OCI-LY7 (cell line): ENCODE data around the gene AP1S3. TPM values are rescaled to one million over a fixed set of nuclear protein-coding genes. Genes with fewer than 3 reads are reported as not detected.
A peak's percentile ranks its signal among the peaks of the same experiment; 100 is the strongest.
"Not testable (repeated sequence)": the region's sequence is repeated elsewhere in the genome, so short reads cannot be mapped to it uniquely, and the experiment has no call there.

Source experiments
- BruUV-seq: library from RNA; stranded (reverse); fragments of 400-500 nt; replicated peaks from 2 replicates; lab custom pipeline; 2021; lab: Mats Ljungman, UMichigan
- CTCF ChIA-PET: fragments of 300-600 bp; sonication (Branson Sonifier 250); formaldehyde crosslinking; loops from one replicate; lab custom pipeline; 2022; ENCODE audit warnings: antibody characterized with exemption; ENCODE audit not compliant: unreplicated experiment; lab: Charles Lee
- POLR2A ChIA-PET: fragments of 300-600 bp; sonication (Branson Sonifier 250); formaldehyde crosslinking; loops from one replicate; lab custom pipeline; 2022; ENCODE audit warnings: antibody characterized with exemption; lab: Charles Lee
- DNase-seq: peaks from one replicate; pipeline ENCODE4 v3.0.0-alpha.2; 2015; ENCODE audit warnings: low spot score
- H2AFZ ChIP-seq: fragments of 200-600 bp; sonication (generic), shearing (Covaris generic); 2 replicates; pipeline ENCODE4 v1.6.1; 2014; ENCODE audit warnings: mild to moderate bottlenecking, antibody characterized with exemption, low read length, moderate library complexity
- H3K27ac ChIP-seq: fragments of 200-600 bp; sonication (generic); 2 replicates; pipeline ENCODE4 v1.5.1; 2014; ENCODE audit warnings: mixed run types, low read depth, mild to moderate bottlenecking, moderate library complexity, low read length, inconsistent platforms; ENCODE audit not compliant: poor library complexity, severe bottlenecking
- H3K36me3 ChIP-seq: fragments of 200-600 bp; sonication (generic); 2 replicates; pipeline ENCODE4 v1.6.1; 2014; ENCODE audit warnings: mild to moderate bottlenecking, antibody characterized with exemption, low read length, moderate library complexity, mixed read lengths; ENCODE audit not compliant: insufficient read depth
- H3K4me1 ChIP-seq: fragments of 200-600 bp; sonication (generic); 2 replicates; pipeline ENCODE4 v1.5.1; 2014; ENCODE audit warnings: mild to moderate bottlenecking, low read length; ENCODE audit not compliant: insufficient read depth, poor library complexity, severe bottlenecking
- H3K4me2 ChIP-seq: fragments of 200-600 bp; sonication (generic); 2 replicates; pipeline ENCODE4 v1.6.1; 2014; ENCODE audit warnings: mild to moderate bottlenecking, low read length
- H3K4me3 ChIP-seq: fragments of 200-600 bp; sonication (generic); 2 replicates; pipeline ENCODE4 v1.5.1; 2014; ENCODE audit warnings: mild to moderate bottlenecking, low read depth, low read length; ENCODE audit not compliant: poor library complexity, severe bottlenecking
- H3K79me2 ChIP-seq: fragments of 200-600 bp; sonication (generic); 2 replicates; pipeline ENCODE4 v1.6.1; 2016; ENCODE audit warnings: low read depth, mild to moderate bottlenecking, low read length, moderate library complexity, mixed read lengths; ENCODE audit not compliant: insufficient read depth
- H3K9me2 ChIP-seq: fragments of 200-600 bp; sonication (generic); 2 replicates; pipeline ENCODE4 v1.6.1; 2016; ENCODE audit warnings: mild to moderate bottlenecking, low read length, mixed read lengths; ENCODE audit not compliant: insufficient read depth
- H3K9me3 ChIP-seq: fragments of 200-600 bp; sonication (generic); 2 replicates; pipeline ENCODE4 v1.6.1; 2014; ENCODE audit warnings: mild to moderate bottlenecking, mixed run types, low read length, mixed read lengths
- H4K20me1 ChIP-seq: fragments of 200-600 bp; sonication (generic); 2 replicates; pipeline ENCODE4 v1.6.1; 2014; ENCODE audit warnings: mild to moderate bottlenecking, antibody characterized with exemption, low read length, moderate library complexity, mixed read lengths; ENCODE audit not compliant: insufficient read depth
- EZH2phosphoT487 ChIP-seq: fragments of 200-600 bp; sonication (generic); IDR thresholded peaks from 2 replicates; pipeline ENCODE4 v1.6.1; 2018; ENCODE audit warnings: low read depth, borderline replicate concordance, mild to moderate bottlenecking, mixed run types, antibody characterized with exemption, low read length, moderate library complexity, mixed read lengths
- intact Hi-C: fragments of 100-400 bp; cut with micrococcal nuclease; formaldehyde crosslinking; loops from one replicate; pipeline ENCODE4 v1.10.0; 2022; ENCODE audit not compliant: unreplicated experiment
- total RNA-seq, 2 experiments: library from RNA; depleted of rRNA in 1 of 2; stranded (reverse); fragments of >200 nt in 1 of 2; shearing (Covaris generic) in 1 of 2; gene quantifications; 2 replicates each; pipeline ENCODE4 v1.2.3, GENCODE V29; 2014 to 2022
- TF ChIP-seq, protein P1 (sequence below): fragments of 200-600 bp; sonication (generic); conservative IDR thresholded peaks from 2 replicates; pipeline ENCODE4 v1.5.1; 2014; ENCODE audit warnings: mild to moderate bottlenecking, antibody characterized with exemption, low read length, moderate library complexity, mixed read lengths

AP1S3 gene
- total RNA-seq, 2 experiments from 2014 or later: 11.2 to 32.1 TPM

DNA sequence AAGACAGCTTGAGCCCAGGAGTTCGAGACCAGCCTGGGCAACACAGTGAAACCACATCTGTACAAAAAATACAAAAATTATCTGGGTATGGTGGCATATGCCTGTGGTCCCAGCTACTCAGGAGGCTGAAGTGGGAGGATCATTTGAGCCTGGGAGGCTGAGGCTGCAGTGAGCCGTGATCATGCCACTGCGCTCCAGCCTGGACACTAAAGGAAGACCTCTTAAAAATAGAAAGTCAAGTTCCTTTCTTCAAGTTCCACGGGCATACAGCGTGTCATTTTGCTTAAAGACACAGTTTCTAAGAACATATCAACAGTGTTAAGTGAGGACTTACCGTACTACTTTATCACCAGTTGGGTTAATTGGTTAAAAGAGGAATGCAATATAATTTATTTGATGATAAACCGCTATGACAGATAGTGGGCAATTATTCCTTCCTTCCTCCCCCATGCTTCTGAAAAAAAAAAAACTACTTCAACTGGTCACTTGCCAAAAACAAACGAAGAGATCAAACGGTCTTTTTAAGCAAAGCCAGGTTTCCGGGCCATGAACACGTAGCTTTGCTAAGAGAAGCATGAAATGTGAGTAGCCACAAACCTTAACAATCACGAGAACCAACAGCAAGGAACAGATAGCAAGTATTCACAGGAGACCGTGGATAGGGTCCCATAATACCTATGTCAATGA is 21.4 kb downstream of the AP1S3 start:
- Histone ChIP-seq H4K20me1 (no peaks in the 10 kb centered on the region), H3K9me3 (no peaks in the 10 kb centered on the region), H3K4me1 (peaks cover 70% of the 10 kb centered on the region), H3K79me2 (peaks cover 68% of the 10 kb centered on the region), H3K9me2 (no peaks in the 10 kb centered on the region), H3K4me2 (peak overlapping the region; percentile 73; the same call in 1 of the 2 replicates), H3K36me3 (no peaks in the 10 kb centered on the region), H3K4me3 (no peak overlapping the region), H2AFZ (no peak overlapping the region), H3K27ac (no peak overlapping the region)
- no peak for DNase-seq
- intact Hi-C loops: loop anchor here (5.0 to 10.0 kb wide), 3 partner anchors 926 to 1129 kb away; no protein-coding TSS in a partner anchor
- BruUV-seq: no TSS peak
- TF ChIP-seq, protein P1, sequence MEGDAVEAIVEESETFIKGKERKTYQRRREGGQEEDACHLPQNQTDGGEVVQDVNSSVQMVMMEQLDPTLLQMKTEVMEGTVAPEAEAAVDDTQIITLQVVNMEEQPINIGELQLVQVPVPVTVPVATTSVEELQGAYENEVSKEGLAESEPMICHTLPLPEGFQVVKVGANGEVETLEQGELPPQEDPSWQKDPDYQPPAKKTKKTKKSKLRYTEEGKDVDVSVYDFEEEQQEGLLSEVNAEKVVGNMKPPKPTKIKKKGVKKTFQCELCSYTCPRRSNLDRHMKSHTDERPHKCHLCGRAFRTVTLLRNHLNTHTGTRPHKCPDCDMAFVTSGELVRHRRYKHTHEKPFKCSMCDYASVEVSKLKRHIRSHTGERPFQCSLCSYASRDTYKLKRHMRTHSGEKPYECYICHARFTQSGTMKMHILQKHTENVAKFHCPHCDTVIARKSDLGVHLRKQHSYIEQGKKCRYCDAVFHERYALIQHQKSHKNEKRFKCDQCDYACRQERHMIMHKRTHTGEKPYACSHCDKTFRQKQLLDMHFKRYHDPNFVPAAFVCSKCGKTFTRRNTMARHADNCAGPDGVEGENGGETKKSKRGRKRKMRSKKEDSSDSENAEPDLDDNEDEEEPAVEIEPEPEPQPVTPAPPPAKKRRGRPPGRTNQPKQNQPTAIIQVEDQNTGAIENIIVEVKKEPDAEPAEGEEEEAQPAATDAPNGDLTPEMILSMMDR: no peak
- TF ChIP-seq EZH2phosphoT487: no peak
- POLR2A ChIA-PET: interaction anchor here (0.6 to 14.5 kb wide), 5 partner anchors 8 to 24 kb away, joined by 3 to 178 read pairs (median 3); no protein-coding TSS in a partner anchor
- CTCF ChIA-PET: no interaction called here

- TF ChIP-seq, protein P1: no peak
- no peak for TF ChIP-seq EZH2phosphoT487
- Histone ChIP-seq H3K9me2 (no peaks in the 10 kb centered on the region), H3K79me2 (peaks cover 66% of the 10 kb centered on the region), H3K27ac (no peak overlapping the region), H3K4me1 (peaks cover 70% of the 10 kb centered on the region), H3K36me3 (no peaks in the 10 kb centered on the region), H4K20me1 (no peaks in the 10 kb centered on the region), H3K4me2 (peak overlapping the region; percentile 73; the same call in 1 of the 2 replicates), H2AFZ (no peak overlapping the region), H3K4me3 (no peak overlapping the region), H3K9me3 (no peaks in the 10 kb centered on the region)
- intact Hi-C loops: loop anchor here (5.0 to 10.0 kb wide), 3 partner anchors 927 to 1129 kb away; no protein-coding TSS in a partner anchor
- no peak for DNase-seq
- CTCF ChIA-PET: no interaction called here
- no TSS peak for BruUV-seq
- POLR2A ChIA-PET: interaction anchor here (0.5 to 14.5 kb wide), 7 partner anchors 9 to 1137 kb away, joined by 3 to 178 read pairs (median 3); no protein-coding TSS in a partner anchor
Observed at GRCh38 chr2:223815186-223815883, 22.0 kb downstream of the AP1S3 start.

GRCh38 chr2:223814764-223815163 is 22.6 kb downstream of the AP1S3 start:
- Histone ChIP-seq H3K4me1 (peaks cover 70% of the 10 kb centered on the region), H3K79me2 (peaks cover 62% of the 10 kb centered on the region), H2AFZ (peak overlapping the region; percentile 27; the same call in 1 of the 2 replicates), H3K4me2 (peak overlapping the region; percentile 73)
- H3K36me3 ChIP-seq, H4K20me1 ChIP-seq, DNase-seq, H3K27ac ChIP-seq, BruUV-seq, H3K9me2 ChIP-seq, H3K9me3 ChIP-seq, H3K4me3 ChIP-seq, CTCF ChIA-PET: not testable (repeated sequence)
- intact Hi-C loops: loop anchor here (5.0 to 10.0 kb wide), 3 partner anchors 928 to 1130 kb away; no protein-coding TSS in a partner anchor
- POLR2A ChIA-PET: interaction anchor here (0.7 to 14.5 kb wide), 5 partner anchors 9 to 1137 kb away, joined by 3 to 178 read pairs (median 5); no protein-coding TSS in a partner anchor
